Large intestine (tissue), 3 donors: ENCODE results near the gene CALHM6. TPM values are rescaled to one million over a fixed set of nuclear protein-coding genes. Genes with fewer than 3 reads are reported as not detected.

Experiments
- DNase-seq, 2 donors: peaks; one replicate each; pipeline versions ENCODE4 v3.0.0 to v3.0.0-alpha.2; 2013
- H3K27ac ChIP-seq: one replicate; pipeline ENCODE4 v1.5.1; 2013; ENCODE audit warnings: low read length
- H3K27me3 ChIP-seq: 2 replicates; pipeline ENCODE4 v1.6.1; 2013; ENCODE audit warnings: low read length; ENCODE audit not compliant: control insufficient read depth, insufficient read depth
- H3K36me3 ChIP-seq: 2 replicates; pipeline ENCODE4 v1.6.1; 2013; ENCODE audit warnings: low read length; ENCODE audit not compliant: control insufficient read depth, insufficient read depth
- H3K4me1 ChIP-seq: one replicate; pipeline ENCODE4 v1.6.1; 2013; ENCODE audit warnings: low read length; ENCODE audit not compliant: control insufficient read depth, insufficient read depth
- H3K4me3 ChIP-seq: one replicate; pipeline ENCODE4 v1.5.1; 2013; ENCODE audit warnings: low read length
- H3K9me3 ChIP-seq: one replicate; pipeline ENCODE4 v1.6.1; 2013; ENCODE audit warnings: mild to moderate bottlenecking, low read depth, low read length, moderate library complexity; ENCODE audit not compliant: control insufficient read depth
- WGBS: methylation state at CpG from one replicate; pipeline ENCODE4 v1.1.5; 2013; ENCODE audit warnings: low lambda C conversion rate; ENCODE audit not compliant: insufficient coverage; 5-methylcytosine and 5-hydroxymethylcytosine counted together
- polyA plus RNA-seq: library from polyadenylated mRNA; unstranded; fragments of 120-200 nt; gene quantifications from one replicate; pipeline ENCODE4 v1.2.1, GENCODE V29; 2013

Gene CALHM6
- polyA plus RNA-seq, 1 donor, result 7.8 TPM

DNA sequence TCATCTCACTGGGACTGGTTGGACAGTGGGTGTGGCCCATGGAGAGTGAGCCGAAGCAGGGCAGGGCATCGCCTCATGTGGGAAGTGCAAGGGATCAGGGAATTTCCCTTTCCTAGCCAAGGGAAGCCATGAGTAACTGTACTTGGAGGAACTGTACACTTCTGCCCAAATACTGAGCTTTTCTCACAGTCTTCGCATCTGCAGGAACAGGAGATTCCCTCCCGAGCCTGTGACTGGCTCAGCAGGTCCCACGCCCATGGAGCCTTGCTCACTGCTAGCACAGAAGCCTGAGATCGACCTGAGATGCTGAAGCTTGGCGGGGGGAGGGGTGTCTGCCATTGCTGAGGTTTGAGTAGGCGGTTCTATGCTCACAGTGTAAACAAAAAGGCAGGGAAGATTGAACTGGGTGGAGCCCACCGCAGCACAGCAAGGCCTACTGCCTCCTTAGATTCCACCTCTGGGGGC is 39.8 kb downstream of the CALHM6 start:
- WGBS, result no CpG with 5 or more reads among the region's 9 CpGs
- no peaks in the 10 kb centered on the region for H3K4me1 ChIP-seq
- H3K27ac ChIP-seq, result no peak overlapping the region
- no peaks in the 10 kb centered on the region for H3K9me3 ChIP-seq
- H3K4me3 ChIP-seq, result no peak overlapping the region
- no peak for DNase-seq
- H3K27me3 ChIP-seq, result no peaks in the 10 kb centered on the region
- H3K36me3 ChIP-seq, result no peaks in the 10 kb centered on the region

DNA sequence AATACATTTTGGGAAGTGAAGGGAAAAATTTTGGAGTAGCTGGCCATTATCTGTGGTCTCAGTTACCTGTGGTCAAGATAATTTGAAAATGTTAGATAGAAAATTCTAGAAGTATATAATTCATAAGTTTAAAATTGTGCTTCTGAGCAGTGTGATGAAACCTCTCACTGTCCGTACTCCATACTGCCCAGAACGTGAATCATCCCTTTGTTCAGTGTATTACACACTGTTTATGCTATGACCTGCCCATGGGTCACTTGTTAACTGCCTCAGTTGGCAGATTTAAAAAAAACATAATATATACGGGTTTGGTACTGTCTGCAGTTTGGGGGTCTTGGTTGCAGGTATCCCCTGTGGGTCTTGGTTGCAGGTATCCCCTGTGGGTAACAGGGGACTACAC is 46.1 kb downstream of the CALHM6 start:
- Histone ChIP-seq H3K27me3 (no peaks in the 10 kb centered on the region), H3K36me3 (no peaks in the 10 kb centered on the region), H3K9me3 (no peaks in the 10 kb centered on the region), H3K4me1 (no peaks in the 10 kb centered on the region), H3K27ac (no peak overlapping the region), H3K4me3 (no peak overlapping the region)
- no peak for DNase-seq
- WGBS, result 100% methylated on average over 1 of the region's 3 CpGs

DNA sequence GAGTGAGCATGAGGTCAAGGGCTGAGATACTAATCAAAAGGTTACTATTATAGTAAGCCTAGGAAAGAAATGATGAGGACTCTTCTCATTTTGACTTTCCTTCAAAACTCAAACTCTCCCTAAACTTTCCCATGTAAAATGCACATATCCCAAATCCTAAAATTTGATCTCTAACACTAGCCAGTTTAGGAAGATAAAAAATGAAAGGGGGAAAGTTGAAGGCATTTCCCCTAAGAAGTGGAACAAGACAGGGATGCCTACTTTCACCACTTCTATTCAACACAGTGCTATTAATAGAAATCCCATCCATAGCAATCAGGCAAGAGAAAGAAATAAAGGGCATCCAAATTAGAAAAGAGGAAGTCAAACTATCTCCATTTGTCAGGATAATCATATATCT is 47.4 kb downstream of the CALHM6 start:
- H3K27ac ChIP-seq, result no peak overlapping the region
- no peak for DNase-seq
- H3K36me3 ChIP-seq, result no peaks in the 10 kb centered on the region
- no peaks in the 10 kb centered on the region for H3K4me1 ChIP-seq
- no peak overlapping the region for H3K4me3 ChIP-seq
- H3K9me3 ChIP-seq, result no peaks in the 10 kb centered on the region
- H3K27me3 ChIP-seq, result no peaks in the 10 kb centered on the region

DNA sequence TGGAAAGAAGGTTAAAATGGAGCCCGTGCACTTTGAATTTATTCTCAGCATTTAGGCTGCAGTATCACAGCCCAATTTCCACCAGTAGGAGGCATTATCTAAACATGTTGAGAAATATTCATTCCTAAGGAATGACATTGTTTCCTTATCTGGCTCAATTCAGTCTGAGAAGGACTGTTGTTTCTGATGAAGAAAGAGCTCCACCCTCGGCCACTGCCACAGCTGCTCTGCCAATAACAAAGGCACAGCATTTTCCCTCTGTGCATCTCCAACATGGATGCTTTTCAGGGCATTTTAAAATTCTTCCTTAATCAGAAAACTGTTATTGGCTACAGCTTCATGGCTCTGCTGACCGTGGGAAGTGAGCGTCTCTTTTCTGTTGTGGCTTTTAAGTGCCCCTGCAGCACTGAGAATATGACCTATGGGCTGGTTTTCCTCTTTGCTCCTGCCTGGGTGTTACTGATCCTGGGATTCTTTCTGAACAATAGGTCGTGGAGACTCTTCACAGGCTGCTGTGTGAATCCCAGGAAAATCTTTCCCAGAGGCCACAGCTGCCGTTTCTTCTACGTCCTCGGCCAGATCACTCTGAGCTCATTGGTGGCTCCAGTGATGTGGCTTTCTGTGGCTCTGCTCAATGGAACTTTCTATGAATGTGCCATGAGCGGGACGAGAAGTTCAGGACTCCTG is 50.4 kb downstream of the CALHM6 start, which contains the start of gene CALHM5:
CALHM5 (plus strand) TSS at position 216 of the 687 bp plus-strand sequence; CDS start at position 274, 58 bp downstream.
- 0% methylated on average over 1 of the region's 10 CpGs for WGBS
- Histone ChIP-seq H3K4me3 (peak within 1 kb of the TSS; percentile 3), H3K27ac (peak within 1 kb of the TSS; percentile 8), H3K4me1 (no peaks in the 10 kb centered on the region), H3K27me3 (no peaks in the 10 kb centered on the region), H3K9me3 (no peaks in the 10 kb centered on the region), H3K36me3 (no peaks in the 10 kb centered on the region)
- DNase-seq, result peak; percentile 26 to 27

DNA sequence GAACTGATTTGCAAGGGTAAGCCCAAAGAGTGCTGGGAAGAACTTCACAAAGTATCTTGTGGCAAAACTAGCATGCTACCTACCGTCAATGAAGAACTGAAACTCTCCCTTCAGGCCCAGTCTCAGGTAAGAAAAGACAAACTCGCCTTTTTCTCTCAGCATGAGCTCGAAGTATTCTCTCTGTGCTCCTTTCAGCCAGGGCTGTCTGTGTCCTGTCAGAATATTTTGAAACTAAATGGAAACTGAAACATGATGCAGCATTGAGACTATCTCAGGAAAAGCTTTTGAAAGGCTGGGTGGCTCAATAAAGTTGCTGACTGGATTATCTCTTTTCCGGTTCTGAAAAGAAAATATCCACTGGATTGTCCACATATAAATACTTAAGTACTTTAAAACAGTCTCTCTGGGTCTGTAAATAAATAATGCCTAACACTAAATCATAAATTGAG is 51.0 kb downstream of the CALHM6 start:
- H3K36me3 ChIP-seq, result no peaks in the 10 kb centered on the region
- WGBS, result no CpG with 5 or more reads among the region's 4 CpGs
- H3K27me3 ChIP-seq, result no peaks in the 10 kb centered on the region
- DNase-seq, result no peak
- no peaks in the 10 kb centered on the region for H3K9me3 ChIP-seq
- no peaks in the 10 kb centered on the region for H3K4me1 ChIP-seq
- peak overlapping the region; percentile 8 for H3K27ac ChIP-seq
- H3K4me3 ChIP-seq, result peak overlapping the region; percentile 3

DNA sequence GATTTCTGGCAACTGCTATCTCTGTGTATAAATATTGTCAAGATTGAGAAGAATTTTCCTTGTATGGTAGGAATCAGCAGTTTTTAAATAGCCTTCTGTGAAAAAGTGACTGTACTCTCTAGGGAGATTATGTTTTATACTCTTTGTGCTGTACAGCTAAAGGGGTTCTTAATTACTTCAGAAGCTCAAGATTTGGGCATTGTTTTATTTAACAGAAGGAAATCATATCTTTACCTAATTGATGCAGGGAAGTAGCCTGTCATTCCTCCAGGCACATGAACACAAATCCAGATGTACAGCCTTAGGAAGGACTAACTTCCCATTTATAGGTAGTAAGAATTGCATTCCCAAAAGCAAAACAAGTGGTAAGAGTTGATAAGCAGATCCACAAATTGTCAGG is 51.6 kb downstream of the CALHM6 start:
- H3K27me3 ChIP-seq, result no peaks in the 10 kb centered on the region
- no peak for DNase-seq
- H3K9me3 ChIP-seq, result no peaks in the 10 kb centered on the region
- H3K27ac ChIP-seq, result no peak overlapping the region
- H3K4me3 ChIP-seq, result no peak overlapping the region
- H3K4me1 ChIP-seq, result no peaks in the 10 kb centered on the region
- no peaks in the 10 kb centered on the region for H3K36me3 ChIP-seq

Other genes starting within 250 kb of the CALHM6 start
- 22.3 TPM for gene TSPYL4, start 207.3 kb upstream of the CALHM6 start, polyA plus RNA-seq
- gene TSPYL1, start 181.4 kb upstream of the CALHM6 start, polyA plus RNA-seq, result 85.8 TPM
- 16.8 TPM for gene DSE, start 90.4 kb upstream of the CALHM6 start, polyA plus RNA-seq
- 0.91 TPM for gene CALHM5, start 50.3 kb downstream of the CALHM6 start, polyA plus RNA-seq
- gene TRAPPC3L, start 84.3 kb downstream of the CALHM6 start, polyA plus RNA-seq, result 0.18 TPM
- 0.13 TPM for gene CALHM4, start 92.4 kb downstream of the CALHM6 start, polyA plus RNA-seq
- 48.6 TPM for gene RWDD1, start 110.1 kb downstream of the CALHM6 start, polyA plus RNA-seq
- gene RSPH4A, start 155.1 kb downstream of the CALHM6 start, polyA plus RNA-seq, result 0.70 TPM
- 17.7 TPM for gene ZUP1, start 207.4 kb downstream of the CALHM6 start, polyA plus RNA-seq
- 8.9 TPM for gene KPNA5, start 219.8 kb downstream of the CALHM6 start, polyA plus RNA-seq